GM19240 (cell line): Measurements from ENCODE around the gene ERC2.

Experiments used
- DNase-seq: peaks from one replicate; pipeline ENCODE4 v3.0.0; 2011; ENCODE audit warnings: low spot score; ENCODE audit not compliant: insufficient read length

Gene ERC2

DNA sequence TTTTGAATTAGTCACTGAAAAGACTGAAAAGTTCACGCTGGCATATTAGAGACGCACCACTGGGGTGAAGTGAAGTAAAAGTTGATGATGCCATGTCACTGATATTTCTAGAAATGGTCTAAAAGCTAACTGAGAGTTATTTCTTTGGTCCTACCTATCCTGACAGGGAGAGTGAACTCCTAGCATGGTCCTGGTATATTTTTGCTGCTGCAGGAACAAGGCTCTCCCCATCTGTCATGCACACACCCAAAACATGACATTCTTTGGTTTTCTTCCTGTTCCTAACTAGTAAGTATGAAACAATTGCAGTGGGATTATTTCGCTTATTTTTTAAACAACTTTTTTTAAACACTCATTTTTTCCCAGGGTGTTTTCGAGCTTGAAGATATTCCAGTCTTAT is 466.7 kb downstream of the ERC2 start:
- DNase-seq, result no peak

DNA sequence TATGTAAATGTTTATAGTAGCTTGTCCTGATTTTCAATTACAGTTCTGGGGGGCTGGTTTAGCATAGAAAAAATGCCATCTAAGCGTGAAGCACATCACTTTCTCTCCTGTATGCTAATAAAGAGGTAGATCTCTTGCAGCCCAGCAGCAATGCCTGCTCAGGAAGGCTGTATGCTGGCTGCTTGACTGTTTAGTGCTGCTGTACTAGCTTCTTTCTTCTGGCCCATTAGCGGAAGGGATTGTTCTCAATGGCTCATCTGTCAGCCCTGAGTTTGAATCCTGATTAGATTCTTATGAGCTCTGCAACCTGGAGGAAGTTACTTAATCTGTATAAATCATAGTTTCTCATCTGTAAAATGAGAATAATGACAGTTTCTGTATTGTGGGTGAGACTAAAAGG is 478.9 kb downstream of the ERC2 start:
- no peak for DNase-seq

DNA sequence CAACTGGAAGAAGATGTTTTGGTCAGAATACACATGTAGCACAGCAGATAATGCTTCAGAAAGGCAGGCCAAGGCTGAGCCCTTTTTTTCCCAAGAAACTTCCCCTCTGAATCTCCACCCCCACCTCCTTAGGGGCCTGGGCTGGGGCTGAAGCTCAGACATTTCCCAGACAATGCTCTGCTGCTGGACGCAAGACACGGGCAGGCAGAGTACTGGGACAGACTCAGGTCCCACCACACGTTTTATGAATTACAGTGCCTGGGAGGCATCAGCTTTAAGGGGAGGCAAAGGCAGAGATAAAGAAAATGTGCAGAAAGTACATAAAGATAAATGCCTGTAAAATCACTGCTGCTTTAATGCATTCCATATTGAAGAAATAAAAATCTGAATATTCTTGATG is 479.4 kb downstream of the ERC2 start:
- no peak for DNase-seq

DNA sequence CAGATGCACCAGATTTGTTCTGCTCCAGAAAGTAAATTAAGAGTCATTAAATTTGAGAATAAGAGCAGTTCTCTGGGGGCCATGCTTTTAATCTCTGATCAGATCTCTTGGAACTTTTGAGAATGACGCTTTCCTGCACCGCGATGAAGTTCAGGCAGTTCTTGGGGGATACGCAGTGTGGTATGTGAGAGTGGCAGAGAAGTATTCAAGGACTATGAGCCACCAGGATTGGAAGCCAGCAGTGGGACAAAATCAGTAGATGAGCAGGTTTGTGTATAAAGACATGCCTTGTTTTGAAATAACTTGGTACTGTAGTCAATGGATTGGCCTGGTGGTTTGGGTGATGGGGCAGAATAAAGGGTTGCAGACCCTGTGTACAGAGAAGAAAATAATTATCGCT is 483.6 kb downstream of the ERC2 start:
- DNase-seq, result no peak

DNA sequence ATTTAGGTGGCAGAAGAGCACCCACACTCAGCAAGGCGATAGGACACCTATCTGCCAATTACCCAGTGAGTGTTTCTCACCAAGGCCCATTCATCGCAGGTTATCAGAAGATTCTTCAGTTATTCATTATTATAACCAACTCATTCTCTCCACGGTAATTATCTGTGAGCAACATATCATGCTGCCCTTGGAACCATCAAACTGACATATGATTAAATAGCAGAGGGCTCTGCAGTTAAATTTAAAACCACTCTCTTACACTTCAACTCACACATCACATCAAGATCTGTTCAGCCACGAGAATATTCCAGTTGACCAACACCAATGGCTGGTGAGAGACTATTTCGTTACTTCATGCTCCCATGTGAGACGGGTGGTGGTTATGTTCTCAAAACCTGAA is 489.3 kb downstream of the ERC2 start:
- DNase-seq, result no peak

DNA sequence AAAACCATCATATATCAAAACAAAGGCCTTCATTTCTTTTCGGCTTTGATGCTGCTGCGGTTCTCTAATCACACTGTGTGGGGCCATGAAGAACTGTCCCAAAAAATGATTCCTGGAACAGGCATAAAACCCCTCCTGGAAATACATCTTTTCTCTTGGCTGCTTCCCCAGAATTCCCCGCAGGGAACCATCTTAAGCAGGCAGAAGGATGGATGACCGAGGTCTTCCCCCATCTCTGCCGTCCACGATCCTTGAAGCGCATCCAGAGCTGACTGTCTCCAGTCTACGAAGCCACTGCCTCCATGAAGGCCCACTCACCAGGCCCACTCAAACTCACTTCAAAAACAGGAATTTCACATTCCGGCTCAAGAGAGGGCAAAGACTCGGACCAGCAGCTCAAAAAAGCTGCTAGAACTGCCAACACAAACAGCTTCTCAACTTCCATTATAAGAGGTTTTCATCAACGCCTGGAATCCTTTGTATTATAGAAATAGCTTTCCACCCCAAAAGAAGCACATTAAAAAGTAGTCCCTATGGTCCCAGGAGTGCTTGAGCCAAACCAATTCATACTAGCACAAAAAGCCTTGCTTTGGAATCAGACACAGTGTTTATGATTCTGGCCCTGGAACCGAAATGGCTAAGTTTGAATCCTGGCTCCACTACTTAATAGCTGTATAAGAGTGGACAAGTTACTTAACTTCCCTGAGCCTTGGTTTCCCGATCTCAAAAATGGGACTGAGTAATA is 493.7 kb downstream of the ERC2 start:
- DNase-seq, result no peak

DNA sequence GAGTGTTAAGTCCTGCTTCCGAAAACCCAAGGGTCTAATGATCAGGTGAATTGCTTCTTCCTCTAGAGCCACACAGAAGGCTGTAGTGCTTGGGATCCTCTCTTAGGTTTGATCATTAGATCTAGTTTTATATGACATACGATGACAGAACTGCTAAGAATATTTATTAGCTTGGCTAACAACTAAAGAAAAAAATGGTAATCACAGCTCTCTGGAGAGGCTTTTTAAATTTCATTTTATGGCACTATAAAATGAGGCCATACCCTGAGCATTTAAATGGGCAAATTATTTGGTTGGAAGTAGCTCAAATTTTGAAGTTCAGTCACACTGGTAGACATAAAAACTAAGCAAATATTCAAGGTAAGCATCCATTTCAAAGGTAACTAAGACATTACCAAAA is 498.6 kb downstream of the ERC2 start:
- DNase-seq, result no peak

DNA sequence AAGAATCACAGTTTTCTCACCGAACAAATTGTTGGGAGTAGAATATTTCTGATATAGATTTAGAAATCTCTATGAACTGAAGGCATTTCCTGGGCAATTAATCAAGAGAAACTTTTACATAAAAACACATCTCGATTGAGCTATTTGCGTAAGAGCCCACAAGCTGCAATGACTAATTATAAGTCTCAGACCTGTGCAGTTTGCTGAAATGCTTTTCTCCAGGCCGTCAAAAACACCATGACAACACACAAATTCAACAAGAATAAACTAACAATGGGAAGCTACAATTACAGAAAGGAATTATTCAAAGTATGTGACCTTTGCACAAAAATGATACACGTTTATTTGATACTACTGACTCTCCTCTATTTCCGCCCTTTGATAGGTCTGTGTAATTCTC is 499.9 kb downstream of the ERC2 start:
- no peak for DNase-seq

DNA sequence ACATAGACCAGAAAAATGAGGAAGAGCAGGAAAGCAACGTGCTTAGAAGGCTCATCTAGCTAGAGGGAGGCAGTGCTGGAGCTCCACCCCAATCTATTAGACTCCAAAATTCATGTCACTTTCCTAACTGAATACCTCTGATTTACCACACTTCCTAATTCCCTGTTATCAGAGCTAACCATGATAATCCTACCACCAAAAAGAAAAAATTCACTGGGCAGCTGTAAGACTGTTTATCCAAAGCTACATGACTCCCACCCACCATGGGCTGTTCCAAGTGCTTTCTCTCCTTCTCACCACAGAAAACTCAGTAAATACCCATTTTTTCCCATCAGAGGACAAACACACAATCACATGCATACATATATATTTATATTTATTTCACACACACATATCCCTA is 501.7 kb downstream of the ERC2 start:
- DNase-seq, result no peak

DNA sequence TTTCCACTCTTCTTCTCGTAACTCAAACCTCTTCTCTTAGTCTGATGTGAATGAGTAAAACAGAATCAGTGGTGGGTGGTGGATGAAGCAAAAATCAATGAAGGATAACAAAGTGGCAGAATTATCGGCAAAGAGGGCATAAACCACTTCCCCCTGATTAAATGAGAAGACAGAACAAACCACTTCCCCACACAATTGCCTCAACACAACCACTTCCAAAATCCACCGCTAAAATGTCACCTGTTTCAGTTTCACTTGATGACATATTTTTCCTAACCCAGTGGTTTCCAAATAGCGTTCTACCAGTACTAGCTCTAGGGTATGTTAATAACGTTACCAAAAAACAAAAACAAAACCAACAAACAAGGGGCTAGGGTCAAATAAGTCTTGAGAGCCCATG is 502.5 kb downstream of the ERC2 start:
- DNase-seq, result no peak

DNA sequence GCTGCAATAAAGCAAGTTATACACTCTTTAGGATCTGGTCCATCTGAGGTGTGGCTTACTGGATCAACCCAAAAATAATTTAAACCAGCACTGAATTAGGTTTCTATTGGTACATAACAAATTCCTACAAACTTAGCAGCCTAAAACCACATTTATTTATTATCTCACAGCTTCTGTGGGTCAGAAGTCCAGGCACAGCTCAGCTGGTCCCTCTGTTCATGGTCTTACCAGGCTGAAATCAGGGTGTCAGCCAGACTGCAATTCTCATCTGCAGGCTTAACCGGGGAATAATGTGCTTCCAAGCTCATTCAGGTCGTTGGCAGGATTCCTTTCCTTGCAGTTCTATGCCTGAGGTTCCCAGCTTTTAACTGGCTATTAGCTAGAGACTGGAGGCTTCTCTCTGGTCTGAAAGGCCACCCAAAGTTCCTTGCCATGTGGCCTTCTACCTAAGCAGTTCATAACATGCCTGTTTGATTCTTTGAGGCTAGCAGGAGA is 503.7 kb downstream of the ERC2 start:
- DNase-seq, result no peak

DNA sequence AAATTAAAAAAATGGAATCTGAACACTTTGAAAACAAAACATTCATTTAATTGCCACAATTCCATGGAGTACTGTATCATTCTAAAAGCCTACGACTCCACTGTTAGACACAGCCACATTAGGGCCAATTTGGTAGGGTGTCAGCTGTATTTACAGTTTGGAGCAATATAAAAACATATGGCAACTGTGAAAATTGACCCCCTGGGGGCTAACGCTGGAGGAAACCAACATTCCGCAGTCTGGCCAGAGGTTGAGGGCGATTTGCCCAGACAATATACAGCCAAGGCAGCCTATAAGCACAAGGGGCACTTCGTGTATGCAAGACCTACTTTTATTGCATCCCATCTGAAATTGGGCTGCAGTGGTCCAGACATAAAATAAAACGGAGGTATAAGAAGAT is 504.7 kb downstream of the ERC2 start:
- DNase-seq, result no peak

DNA sequence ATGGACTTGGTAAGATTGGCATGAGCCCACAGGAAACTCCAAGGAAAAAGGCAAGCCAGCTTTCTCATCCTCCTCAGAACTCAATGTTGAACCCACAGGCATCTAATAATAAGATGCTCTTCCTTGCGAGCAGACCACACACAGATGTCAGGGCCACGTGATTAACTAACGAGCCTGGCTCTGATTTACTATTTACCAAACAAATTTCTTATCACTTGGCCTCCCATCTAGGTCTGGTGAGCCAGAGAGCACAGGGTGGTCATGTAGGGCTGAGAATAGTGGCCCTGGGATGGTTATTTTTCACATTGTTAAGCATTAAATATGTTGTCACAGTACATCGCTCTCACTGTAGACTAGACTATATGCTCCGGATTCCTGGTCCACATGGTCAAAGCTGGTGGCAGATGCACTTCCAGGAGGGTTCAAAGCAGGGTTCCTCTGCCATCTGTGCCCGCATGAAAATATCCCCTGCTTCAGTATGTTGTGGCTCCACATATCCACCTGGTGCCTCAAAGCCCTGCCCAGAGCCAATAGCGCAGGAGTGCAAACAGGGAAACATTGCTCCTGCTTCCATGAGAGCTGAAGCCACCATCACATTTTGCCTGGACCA is 508.7 kb downstream of the ERC2 start:
- no peak for DNase-seq

DNA sequence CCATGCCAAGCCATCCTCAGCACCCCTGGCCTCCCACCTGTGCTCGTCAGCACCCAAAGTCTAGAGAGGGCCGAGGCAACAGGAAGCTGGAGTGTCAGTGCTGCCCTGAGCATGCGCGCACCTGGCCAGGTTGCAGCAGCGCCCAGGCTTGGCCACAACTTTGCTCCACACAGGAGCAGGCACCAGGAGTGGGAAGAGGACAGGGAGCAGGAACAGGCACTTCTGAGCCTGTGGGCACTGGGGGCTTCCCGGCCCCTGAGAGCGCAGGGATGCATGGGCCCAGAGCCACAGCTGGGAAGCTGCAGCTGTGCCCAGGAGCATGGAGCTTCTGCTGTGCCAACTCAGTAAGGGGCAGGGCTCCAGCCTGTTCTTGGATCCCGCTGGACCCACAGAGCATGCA is 509.7 kb downstream of the ERC2 start:
- no peak for DNase-seq

DNA sequence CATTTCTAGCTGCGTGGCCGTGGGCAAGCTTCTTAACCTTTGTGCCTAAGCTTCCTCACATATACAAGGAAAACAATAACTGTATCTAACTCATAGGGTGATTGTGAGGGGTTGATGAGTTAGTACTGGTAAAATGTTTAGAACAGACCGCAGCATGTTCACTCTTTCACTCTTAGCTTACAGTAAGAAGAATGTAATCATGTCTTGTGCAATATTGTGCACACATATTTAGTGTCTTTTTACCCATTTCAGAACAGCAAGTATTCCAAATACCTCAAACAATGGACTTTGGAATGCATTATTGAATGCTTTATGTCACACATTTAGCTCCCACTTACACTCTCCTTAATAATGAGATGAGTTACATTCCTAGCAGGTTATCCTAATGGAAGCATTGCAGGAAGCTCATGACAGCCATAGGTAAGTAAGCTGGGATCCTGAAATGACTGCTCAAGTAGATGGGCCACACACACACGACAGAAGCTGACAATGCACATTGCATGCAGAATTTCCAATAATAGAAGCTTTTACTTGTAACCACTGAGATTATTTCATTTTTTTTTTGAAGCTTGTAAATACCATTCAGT is 512.3 kb downstream of the ERC2 start:
- no peak for DNase-seq

DNA sequence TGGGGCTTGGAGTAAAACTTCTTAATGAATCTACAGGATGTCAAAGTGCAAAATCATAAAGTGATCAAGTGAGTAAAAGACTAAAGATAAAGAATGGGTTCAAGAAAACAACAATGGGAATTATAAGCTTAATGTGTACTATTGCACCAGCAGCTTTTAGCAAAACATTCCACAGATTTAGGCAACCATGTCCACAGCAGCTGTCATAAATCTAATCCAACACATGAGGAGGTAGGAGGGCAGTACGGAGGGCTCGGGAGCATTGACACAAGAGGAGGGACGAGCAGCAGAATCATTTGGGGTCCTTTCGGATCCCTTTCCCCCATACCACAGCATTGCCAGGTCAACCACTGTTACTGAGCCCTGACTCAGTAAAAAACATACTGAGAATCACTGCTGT is 516.9 kb downstream of the ERC2 start:
- no peak for DNase-seq

DNA sequence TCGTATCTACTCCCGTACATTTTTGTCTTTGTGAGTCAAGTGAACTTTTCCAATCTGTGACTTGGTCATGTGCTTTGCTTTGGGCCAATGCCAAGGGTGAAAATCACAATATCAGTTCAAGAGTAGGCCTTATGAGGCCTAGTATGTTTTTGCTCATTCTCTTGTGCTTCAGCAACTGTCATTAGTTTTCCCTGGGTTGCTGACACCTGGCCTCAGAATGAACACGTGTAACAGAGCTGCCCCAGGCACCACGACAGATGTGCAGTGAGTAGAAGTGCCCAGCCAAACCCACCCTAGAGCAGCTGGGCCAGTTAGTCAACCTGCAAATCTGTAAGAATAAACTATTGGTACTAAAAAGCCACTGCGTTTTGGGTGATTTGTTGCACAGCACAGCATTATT is 520.9 kb downstream of the ERC2 start:
- no peak for DNase-seq

DNA sequence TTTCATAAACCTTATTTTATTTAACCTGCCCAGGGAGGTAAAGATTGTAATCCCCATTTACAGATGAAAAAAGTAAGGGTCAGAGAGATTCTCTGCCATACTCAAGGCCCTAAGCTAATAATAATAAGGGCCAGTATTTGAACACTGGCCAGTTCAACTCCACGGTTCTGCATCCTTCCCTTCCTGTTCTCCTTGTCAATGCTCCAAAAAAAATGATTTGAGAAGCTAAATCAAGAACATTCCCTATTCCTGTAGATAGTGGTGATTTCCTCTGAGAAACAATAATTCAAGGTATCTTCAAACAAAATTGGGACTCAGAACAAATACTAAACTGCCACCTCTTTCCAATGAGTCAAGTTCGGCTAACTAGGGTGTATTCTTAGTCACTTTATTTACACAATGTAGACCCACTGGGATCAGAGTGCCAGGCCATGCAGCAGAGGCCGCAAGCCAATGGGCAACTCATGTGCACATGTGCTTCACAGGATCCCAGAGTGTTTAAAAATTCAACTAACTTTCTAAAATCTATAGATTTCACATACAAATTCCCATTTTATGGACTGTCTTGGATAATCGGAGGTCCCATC is 521.6 kb downstream of the ERC2 start:
- DNase-seq, result no peak

DNA sequence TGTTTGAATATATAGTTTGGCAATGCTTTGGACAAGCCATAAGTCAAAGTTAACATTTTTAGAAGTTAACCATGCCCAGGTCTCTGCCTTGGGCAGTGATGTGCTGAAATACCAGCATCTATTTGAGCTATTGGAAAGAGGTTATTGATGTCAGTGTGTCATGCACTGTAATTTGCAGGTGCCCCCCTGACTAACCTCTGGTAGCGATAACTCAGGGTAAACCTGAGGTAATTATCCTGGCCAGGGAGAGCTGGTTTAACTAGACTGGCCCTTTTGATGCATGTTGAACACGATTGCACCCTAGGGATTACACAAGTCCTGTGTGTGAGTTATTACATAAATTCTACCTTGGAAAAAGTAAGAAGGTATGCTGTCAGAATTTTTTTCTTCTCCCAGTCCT is 525.4 kb downstream of the ERC2 start:
- DNase-seq, result no peak

DNA sequence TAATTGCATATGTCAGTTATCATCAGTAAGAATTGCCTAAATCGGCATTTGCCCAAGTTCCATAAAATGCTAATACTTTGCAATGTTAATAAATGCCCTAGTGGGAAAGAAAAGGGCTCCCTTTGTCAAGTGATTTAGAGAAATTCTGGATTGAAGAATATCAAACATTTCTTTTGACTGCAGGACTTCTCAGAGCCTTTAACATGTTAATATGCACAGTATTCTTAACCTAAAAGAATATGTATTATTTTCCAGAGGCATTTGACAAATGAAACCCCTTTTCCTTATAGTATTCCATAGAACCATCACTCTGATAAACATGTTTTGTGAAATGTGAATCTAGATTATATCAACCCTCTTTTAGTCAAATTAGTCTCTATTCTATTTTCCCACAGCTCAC is 529.0 kb downstream of the ERC2 start:
- no peak for DNase-seq

DNA sequence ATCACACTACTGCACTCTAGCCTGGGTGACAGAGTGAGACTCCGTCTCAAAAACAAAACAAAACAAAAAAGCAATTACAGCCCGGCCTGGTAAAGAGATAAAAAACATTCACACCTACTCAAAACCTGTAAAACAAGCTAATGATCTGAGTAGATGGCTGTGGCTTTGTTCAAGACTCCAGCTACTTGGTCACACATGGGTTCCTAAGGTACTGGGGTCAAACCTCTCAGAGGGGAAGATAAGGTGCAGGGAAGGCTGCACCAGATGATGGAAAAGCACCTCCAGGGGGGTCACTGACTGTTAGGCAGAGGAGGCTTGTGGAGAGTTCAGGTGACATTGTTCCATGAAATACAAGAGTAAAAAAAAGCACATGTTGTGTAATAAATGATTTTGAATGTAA is 531.0 kb downstream of the ERC2 start:
- no peak for DNase-seq

DNA sequence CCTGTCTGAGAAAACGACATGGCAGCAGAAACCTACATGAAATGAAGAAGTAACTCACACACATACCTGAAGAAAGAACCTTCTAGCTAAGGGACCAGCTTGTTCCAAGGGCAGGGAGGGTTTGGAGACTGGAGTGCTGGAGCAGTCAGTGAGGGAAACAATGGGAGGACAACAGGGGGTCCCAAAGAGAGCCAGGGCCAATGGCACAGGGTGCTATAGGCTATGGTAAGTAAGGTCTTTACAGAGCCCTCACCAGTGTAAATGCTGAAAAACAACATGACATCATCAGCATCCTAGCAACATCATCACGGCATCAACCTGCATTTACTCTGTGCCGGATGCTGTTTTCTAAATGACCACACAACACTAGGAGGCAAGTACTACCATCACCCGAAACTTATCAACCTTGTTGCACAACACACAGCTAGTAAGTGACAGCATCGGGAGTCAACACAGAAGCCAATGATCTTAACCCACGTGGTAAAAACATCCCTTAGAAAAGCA is 531.7 kb downstream of the ERC2 start:
- DNase-seq, result no peak
